Sigmoid colon (tissue), 7 donors: ENCODE measurements around the gene RPL4. TPM values are rescaled to one million over a fixed set of nuclear protein-coding genes. Genes with fewer than 3 reads are reported as not detected.

Experiments used
- DNase-seq: peaks from one replicate; pipeline ENCODE4 v3.0.0-alpha.2; 2019
- H3K27ac ChIP-seq, 4 donors: fragments of 200-600 bp; sonication (generic); one replicate each; pipeline ENCODE4 v1.5.1; 2016 to 2019; ENCODE audit warnings: mild to moderate bottlenecking in 1 of 4
- H3K27me3 ChIP-seq, 3 donors: fragments of 200-600 bp; sonication (generic); one replicate each; pipeline ENCODE4 v1.5.1; 2019; ENCODE audit warnings: mild to moderate bottlenecking in 1 of 3
- H3K36me3 ChIP-seq, 4 donors: fragments of 200-600 bp; sonication (generic); one replicate each; pipeline ENCODE4 v1.5.1; 2016 to 2019
- H3K4me1 ChIP-seq, 4 donors: fragments of 200-600 bp; sonication (generic); one replicate each; pipeline ENCODE4 v1.5.1; 2017 to 2019
- H3K4me3 ChIP-seq, 4 donors: fragments of 200-600 bp; sonication (generic); one replicate each; pipeline ENCODE4 v1.5.1; 2017 to 2019; ENCODE audit warnings: mild to moderate bottlenecking in 2 of 4, moderate library complexity in 1 of 4
- H3K9me3 ChIP-seq, 4 donors: fragments of 200-600 bp in 3 of 4; sonication (generic) in 3 of 4; one replicate each; pipeline versions ENCODE4 v1.5.1 to v1.6.1; 2013 to 2019
- EP300 ChIP-seq, 4 donors: sonication (generic); formaldehyde crosslinking; IDR thresholded peaks; one replicate each; pipeline ENCODE4 v1.6.1; 2017; ENCODE audit warnings: antibody characterized with exemption in 4 of 4
- POLR2A ChIP-seq, 2 donors: fragments of 450-650 bp; IDR thresholded peaks; one replicate each; pipeline ENCODE4 v1.6.1; 2016; ENCODE audit warnings: antibody characterized with exemption in 2 of 2, mild to moderate bottlenecking in 2 of 2, moderate library complexity in 2 of 2
- POLR2AphosphoS5 ChIP-seq, 4 donors: sonication (generic); formaldehyde crosslinking; IDR thresholded peaks; one replicate each; pipeline ENCODE4 v1.6.1; 2017; ENCODE audit warnings: antibody characterized with exemption in 4 of 4
- WGBS, 2 donors: extraction: QIAGEN DNeasy Blood & Tissue Kit; methylation state at CpG; one replicate each; pipeline ENCODE4 v1.1.7; 2013; 5-methylcytosine and 5-hydroxymethylcytosine counted together
- intact Hi-C: fragments of 100-400 bp; cut with DNase I; formaldehyde crosslinking; loops from one replicate; pipeline ENCODE4 v1.15.1; 2023
- polyA plus RNA-seq, 3 donors: library from polyadenylated mRNA; stranded (reverse); fragments of 200-250 nt; gene quantifications; one replicate each; pipeline ENCODE4 v1.2.3, GENCODE V29; 2013
- total RNA-seq, 4 donors: library from RNA; depleted of rRNA; stranded (reverse); fragments of >200 nt; gene quantifications; one replicate each; pipeline ENCODE4 v1.1.0, GENCODE V29; 2016
- TF ChIP-seq, protein P1 (sequence below), 4 experiments: fragments of 450-650 bp in 3 of 4; fragments of 200-600 bp in 1 of 4; IDR thresholded peaks; one replicate each; pipeline ENCODE4 v1.5.1; 2016 to 2019; ENCODE audit warnings: antibody characterized with exemption in 4 of 4, mild to moderate bottlenecking in 3 of 4, moderate library complexity in 2 of 4
- donor health status: healthy with polysubstance abuse.
- donor health status: Bipolar disorder and iron deficiency.
- donor health status: healthy.

RPL4 gene
- total and polyA plus RNA-seq, 7 donors, result 1,665 to 9,223 (median 3,282) TPM

DNA sequence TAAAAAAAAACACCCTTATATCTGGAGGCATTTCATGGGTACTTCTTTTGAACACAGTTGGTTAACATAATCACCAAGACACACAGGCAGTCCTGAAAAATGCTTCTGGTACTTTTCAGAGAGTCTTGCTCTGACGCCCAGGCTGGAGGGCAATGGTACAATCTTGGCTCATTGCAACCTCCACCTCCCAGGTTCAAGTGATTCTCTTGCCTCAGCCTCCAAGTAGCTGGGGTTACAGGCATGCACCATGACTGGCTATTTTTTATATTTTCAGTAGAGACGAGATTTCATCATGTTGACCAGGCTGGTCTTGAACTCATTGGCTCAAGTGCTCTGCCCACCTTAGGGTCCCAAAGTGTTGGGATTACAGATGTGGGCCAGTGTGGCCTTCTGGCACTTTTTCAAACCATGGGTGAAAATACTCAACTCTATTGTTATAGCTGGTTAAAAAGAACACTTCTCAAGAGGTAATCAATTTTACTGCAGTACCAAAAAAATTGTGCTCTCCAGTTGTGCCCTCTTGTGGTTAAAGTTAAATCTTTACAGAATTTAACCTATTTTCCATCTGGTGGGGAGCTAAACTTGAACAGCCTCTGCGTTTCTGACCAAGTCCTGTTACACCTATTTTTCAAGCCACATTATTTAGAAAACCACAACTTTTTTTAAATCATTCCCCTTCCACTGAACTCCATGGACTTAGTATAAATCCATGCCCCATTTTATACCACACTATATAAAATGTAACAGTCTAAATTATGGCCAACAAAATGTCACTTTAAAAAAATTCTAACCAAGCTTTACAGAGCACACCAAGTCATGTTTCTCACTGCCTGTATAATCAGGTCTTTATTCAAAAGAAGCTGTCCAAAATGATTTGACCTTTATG lies 5.9 kb downstream of the RPL4 start:
- H3K9me3 ChIP-seq, result no peaks in the 10 kb centered on the region
- DNase-seq, result no peak
- TF ChIP-seq POLR2A (IDR thresholded peaks at IDR 0.05), result no peak
- TF ChIP-seq, protein P1, sequence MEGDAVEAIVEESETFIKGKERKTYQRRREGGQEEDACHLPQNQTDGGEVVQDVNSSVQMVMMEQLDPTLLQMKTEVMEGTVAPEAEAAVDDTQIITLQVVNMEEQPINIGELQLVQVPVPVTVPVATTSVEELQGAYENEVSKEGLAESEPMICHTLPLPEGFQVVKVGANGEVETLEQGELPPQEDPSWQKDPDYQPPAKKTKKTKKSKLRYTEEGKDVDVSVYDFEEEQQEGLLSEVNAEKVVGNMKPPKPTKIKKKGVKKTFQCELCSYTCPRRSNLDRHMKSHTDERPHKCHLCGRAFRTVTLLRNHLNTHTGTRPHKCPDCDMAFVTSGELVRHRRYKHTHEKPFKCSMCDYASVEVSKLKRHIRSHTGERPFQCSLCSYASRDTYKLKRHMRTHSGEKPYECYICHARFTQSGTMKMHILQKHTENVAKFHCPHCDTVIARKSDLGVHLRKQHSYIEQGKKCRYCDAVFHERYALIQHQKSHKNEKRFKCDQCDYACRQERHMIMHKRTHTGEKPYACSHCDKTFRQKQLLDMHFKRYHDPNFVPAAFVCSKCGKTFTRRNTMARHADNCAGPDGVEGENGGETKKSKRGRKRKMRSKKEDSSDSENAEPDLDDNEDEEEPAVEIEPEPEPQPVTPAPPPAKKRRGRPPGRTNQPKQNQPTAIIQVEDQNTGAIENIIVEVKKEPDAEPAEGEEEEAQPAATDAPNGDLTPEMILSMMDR (IDR thresholded peaks at IDR 0.05), result peak in 1 of 4 experiments; percentile 8
- peak in 1 of 4 donors; percentile 4 for TF ChIP-seq POLR2AphosphoS5 (IDR thresholded peaks at IDR 0.05)
- peaks cover 25 to 69% (median 47%) of the 10 kb centered on the region in 4 donors for H3K36me3 ChIP-seq
- peaks cover 0 to 36% (median 33%) of the 10 kb centered on the region in 4 donors for H3K4me1 ChIP-seq
- H3K27me3 ChIP-seq, result no peaks in the 10 kb centered on the region
- intact Hi-C loops, result no loop called here
- no peak overlapping the region for H3K4me3 ChIP-seq
- H3K27ac ChIP-seq, result peak overlapping the region; percentile 86 to 92 (median 92)
- WGBS, 2 donors, result 57 to 65% methylated on average over 3 of the region's 3 CpGs

GRCh38 chr15:66497502-66498455 lies 6.9 kb downstream of the RPL4 start, which contains the start of gene SNAPC5:
Gene SNAPC5, minus strand, starts transcription at chr15:66497762. Its CDS starts 31 bp downstream, at chr15:66497731.
- peak; percentile 97 for DNase-seq
- peak in 1 of 4 donors; percentile 56 for TF ChIP-seq EP300 (IDR thresholded peaks at IDR 0.05)
- TF ChIP-seq POLR2A (IDR thresholded peaks at IDR 0.05), result peak; percentile 35 to 50
- peak; percentile 88 to 94 (median 94) for TF ChIP-seq POLR2AphosphoS5 (IDR thresholded peaks at IDR 0.05)
- TF ChIP-seq, protein P1 (IDR thresholded peaks at IDR 0.05), result peak; percentile 91 to 96 (median 95)
- intact Hi-C loops, result loop anchor here (1.0 kb wide), 1 partner anchor 110 kb away; no protein-coding TSS in a partner anchor
- no peaks in the 10 kb centered on the region for H3K27me3 ChIP-seq
- H3K4me1 ChIP-seq, result peaks cover 0 to 27% (median 23%) of the 10 kb centered on the region in 4 donors
- peak within 1 kb of the TSS; percentile 80 to 95 (median 88) for H3K4me3 ChIP-seq
- H3K36me3 ChIP-seq, result peaks cover 25 to 70% (median 46%) of the 10 kb centered on the region in 4 donors
- H3K27ac ChIP-seq, result peak within 1 kb of the TSS; percentile 86 to 92 (median 92)
- no peaks in the 10 kb centered on the region for H3K9me3 ChIP-seq
- WGBS, 2 donors, result 7 to 10% methylated on average over 43 of the region's 43 CpGs

GRCh38 chr15:66496951-66497501 lies 7.6 kb downstream of the RPL4 start:
- DNase-seq, result no peak
- H3K36me3 ChIP-seq, result peaks cover 25 to 70% (median 42%) of the 10 kb centered on the region in 4 donors
- H3K4me1 ChIP-seq, result peaks cover 0 to 23% (median 19%) of the 10 kb centered on the region in 4 donors
- no peaks in the 10 kb centered on the region for H3K27me3 ChIP-seq
- H3K4me3 ChIP-seq, result peak overlapping the region; percentile 80 to 95 (median 88)
- peak overlapping the region; percentile 86 to 92 (median 92) for H3K27ac ChIP-seq
- no peaks in the 10 kb centered on the region for H3K9me3 ChIP-seq
- TF ChIP-seq POLR2A (IDR thresholded peaks at IDR 0.05) (no peak), POLR2AphosphoS5 (IDR thresholded peaks at IDR 0.05) (no peak), EP300 (IDR thresholded peaks at IDR 0.05) (no peak)
- TF ChIP-seq, protein P1 (IDR thresholded peaks at IDR 0.05), result no peak
- 9 to 17% methylated on average over 17 of the region's 17 CpGs for WGBS, 2 donors
- intact Hi-C loops, result loop anchor here (1.0 kb wide), 1 partner anchor 110 kb away; no protein-coding TSS in a partner anchor

DNA sequence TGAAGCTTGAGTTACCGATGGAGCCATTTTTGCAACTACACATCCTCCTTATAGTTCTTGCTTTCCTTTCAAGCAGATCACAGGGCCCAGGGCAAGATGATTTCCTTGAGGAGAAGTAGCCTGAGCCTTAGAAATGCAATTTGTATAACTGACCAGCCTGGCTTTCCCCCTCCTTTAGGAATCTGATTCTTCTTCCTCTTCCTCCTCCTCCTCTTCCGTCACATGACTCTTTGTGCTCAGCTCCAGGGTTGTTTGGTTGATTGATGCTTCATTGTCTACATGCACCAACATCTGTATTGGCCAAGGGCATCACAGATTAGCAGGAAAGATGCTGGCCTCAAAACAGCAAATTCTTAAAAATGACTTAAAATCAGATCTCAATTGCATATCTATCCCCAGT lies 10.4 kb downstream of the RPL4 start:
- DNase-seq, result no peak
- TF ChIP-seq POLR2AphosphoS5 (IDR thresholded peaks at IDR 0.05) (no peak), EP300 (IDR thresholded peaks at IDR 0.05) (no peak), POLR2A (IDR thresholded peaks at IDR 0.05) (no peak)
- TF ChIP-seq, protein P1 (IDR thresholded peaks at IDR 0.05), result no peak
- no peak overlapping the region for H3K4me3 ChIP-seq
- peaks cover 0 to 23% (median 19%) of the 10 kb centered on the region in 4 donors for H3K4me1 ChIP-seq
- WGBS, 2 donors, result 87 to 93% methylated on average over 2 of the region's 2 CpGs
- H3K36me3 ChIP-seq, result peaks cover 10 to 69% (median 27%) of the 10 kb centered on the region in 4 donors
- intact Hi-C loops, result no loop called here
- no peaks in the 10 kb centered on the region for H3K27me3 ChIP-seq
- H3K27ac ChIP-seq, result no peak overlapping the region
- no peaks in the 10 kb centered on the region for H3K9me3 ChIP-seq
